ENCODE measurements around the gene VSIG8.
A peak's percentile ranks its signal among the peaks of the same experiment; 100 is the strongest.
"Not testable (repeated sequence)": the region's sequence is repeated elsewhere in the genome, so short reads cannot be mapped to it uniquely, and the experiment has no call there.

VSIG8 gene, protein sequence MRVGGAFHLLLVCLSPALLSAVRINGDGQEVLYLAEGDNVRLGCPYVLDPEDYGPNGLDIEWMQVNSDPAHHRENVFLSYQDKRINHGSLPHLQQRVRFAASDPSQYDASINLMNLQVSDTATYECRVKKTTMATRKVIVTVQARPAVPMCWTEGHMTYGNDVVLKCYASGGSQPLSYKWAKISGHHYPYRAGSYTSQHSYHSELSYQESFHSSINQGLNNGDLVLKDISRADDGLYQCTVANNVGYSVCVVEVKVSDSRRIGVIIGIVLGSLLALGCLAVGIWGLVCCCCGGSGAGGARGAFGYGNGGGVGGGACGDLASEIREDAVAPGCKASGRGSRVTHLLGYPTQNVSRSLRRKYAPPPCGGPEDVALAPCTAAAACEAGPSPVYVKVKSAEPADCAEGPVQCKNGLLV

GRCh38 chr1:159862557-159862956, at the start of gene VSIG8:
VSIG8 (minus strand) TSS chr1:159862657; CDS start chr1:159862521, 136 bp downstream.
- DNase-seq = no peak

DNA sequence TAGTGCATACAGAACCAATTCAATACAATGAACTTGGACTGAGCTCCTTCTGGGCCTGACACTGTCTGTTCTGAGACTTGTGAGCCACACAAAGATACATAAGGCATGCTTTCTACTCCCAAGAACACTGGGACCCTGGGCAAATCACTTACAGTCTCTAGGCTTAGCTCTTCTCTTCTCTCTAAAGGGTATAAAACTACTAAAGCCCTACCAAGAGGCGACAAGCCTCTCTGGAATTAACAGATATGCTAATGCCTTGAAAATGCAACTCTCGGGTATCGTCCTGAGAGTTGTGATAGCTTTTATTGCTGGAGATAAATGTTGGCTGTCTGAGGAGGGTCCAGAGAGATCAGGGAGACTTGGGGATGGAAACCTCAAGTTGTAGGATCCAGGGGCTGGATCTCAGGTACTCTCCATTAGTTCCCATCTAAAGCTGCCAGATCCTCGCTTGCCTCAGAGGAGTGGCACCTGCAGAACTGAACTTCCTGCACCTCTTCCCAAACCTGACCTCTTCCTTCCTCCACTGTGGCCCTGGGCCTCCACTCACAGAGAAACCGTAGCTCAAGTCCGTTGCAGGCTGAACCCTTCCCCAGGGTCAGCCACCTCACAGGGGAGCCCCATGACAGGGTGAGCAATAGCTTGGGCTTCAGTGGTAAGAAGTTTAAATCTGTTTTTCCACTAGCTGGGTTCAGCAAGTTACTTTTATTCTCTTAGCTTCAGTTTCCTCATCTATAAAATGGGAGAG, 49.0 kb upstream of the VSIG8 start:
- DNase-seq = no peak

- DNase-seq = no peak
These were observed 45.8 kb upstream of the VSIG8 start for GRCh38 chr1:159908031-159908940.

DNA sequence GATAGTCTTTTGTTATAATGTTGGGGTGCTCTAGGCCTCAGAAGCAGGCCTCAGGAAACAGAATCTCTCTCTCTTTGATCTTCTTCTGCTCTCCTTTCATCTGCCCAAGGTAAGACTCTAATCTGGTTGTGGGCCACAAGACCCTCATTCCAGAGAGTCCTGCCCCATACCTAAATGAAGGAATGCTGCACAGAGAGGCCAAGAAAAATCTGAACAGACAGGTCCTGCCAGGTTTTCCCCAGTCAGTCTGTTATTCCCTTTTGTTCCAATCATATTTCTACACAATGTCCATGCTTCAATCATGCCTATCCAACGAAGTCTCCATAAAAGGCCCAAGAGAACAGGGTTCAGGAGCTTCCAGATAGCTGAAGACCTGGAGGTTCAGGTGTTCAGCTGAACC, 44.5 kb upstream of the VSIG8 start:
- DNase-seq = no peak

DNA sequence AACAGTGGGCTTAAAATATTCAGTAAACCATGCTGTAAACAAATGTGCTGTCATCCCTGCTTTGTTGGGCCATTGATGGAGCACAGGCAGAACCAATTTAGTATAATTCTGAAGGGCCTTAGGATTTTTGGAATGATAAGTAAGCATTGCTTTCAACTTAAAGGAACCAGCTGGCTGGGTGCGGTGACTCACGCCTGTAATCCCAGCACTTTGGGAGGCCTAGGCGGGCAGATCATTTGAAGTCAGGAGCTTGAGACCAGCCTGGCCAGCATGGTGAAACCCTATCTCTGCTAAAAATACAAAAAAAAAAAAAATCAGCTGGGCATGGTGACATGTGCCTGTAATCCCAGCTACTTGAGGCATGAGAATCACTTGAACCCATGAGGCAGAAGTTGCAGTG, 41.6 kb upstream of the VSIG8 start:
- DNase-seq = not testable (repeated sequence)

DNA sequence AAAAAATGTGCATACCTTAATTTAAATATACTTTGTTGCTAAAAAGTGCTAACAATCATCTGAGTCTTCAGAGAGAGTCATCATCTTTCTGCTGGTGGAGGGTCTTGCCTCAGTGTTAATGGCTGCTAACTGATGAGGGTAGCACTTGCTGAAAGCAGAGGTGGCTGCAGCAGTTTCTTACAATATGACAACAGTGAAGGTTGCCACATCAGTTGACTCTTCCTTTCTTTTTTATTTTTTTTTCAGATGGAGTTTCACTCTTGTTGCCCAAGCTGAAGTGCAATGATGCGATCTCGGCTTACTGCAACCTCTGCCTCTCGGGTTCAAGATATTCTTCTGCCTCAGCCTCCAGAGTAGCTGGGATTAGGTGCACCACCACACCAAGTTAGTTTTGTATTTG, 40.1 kb upstream of the VSIG8 start:
- no peak for DNase-seq

- no peak for DNase-seq
These were observed 38.4 kb upstream of the VSIG8 start for GRCh38 chr1:159900755-159901360.

DNA sequence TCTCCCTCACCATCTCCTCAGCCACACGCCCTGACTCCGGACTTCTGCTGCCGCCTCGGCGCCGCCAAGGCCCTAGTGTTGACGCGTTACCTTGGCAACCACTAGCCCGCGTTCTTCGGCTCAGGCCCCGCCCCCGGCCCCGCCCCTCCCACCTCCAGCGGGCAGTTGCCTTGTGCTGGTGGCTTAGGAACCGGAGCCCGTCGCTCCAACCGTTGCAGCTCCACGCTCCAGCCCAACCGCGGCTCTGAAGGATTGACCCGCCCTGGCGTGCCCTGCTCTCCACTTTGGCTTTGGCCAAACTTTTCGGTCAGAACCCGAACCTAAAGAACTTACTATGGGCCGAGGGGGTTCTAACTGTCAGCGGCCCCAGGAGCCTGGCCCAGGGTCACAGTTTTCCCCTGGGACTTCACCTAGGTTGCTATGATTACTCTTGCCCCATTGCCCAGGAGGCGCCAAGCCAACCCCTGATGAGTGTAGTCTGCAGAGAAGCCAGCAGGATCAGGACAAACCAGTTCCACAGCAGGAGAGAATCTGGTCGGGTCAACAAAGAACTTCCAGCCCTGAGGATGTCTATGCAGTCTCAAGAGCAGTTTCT, 37.7 kb upstream of the VSIG8 start, which contains the start of gene CFAP45:
TSS of gene CFAP45 (minus strand) at position 80 of the 595 bp plus-strand sequence. CDS start at position 13, 67 bp downstream.
- peak in 1 of 2 donors; percentile 78 for DNase-seq

DNA sequence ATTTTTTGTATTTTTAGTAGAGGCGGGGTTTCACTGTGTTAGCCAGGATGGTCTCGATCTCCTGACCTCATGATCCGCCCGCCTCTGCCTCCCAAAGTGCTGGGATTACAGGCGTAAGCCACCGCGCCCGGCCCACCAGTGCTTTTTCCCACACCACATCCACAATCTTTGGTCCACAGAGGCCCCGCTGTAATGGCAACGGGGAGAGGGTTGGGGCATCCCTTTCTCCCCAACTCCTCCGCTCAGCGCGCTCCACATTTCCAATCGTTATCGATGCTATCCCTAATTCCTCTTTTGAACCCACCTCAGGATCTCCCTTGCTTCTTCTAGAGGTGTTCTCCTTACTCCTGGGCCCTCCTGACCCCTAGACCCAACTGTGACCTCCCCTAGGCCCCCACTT, 37.2 kb upstream of the VSIG8 start:
- not testable (repeated sequence) for DNase-seq

DNA sequence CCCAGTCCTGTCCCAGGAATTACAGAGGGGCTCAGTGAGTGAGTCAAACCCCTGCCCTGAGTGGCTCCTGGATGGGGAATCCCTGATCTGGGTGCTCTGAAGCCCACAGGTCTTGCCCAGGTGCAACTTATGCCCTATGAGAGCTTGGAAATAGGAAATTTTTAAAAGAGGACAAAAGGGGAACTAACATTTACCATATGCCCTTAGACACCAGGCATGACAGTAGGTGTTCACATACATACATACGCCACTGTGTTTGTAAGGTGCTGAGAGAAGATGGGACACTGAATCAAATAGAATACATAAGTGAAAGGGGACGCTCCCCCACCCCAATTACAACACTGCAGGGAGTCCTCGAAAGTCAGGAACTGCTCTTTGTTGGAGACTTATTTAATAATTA, 36.1 kb upstream of the VSIG8 start:
- no peak for DNase-seq

GRCh38 chr1:159897962-159898361, 35.5 kb upstream of the VSIG8 start:
- no peak for DNase-seq

- DNase-seq = no peak
These were observed 34.1 kb upstream of the VSIG8 start for GRCh38 chr1:159896546-159896930.

DNA sequence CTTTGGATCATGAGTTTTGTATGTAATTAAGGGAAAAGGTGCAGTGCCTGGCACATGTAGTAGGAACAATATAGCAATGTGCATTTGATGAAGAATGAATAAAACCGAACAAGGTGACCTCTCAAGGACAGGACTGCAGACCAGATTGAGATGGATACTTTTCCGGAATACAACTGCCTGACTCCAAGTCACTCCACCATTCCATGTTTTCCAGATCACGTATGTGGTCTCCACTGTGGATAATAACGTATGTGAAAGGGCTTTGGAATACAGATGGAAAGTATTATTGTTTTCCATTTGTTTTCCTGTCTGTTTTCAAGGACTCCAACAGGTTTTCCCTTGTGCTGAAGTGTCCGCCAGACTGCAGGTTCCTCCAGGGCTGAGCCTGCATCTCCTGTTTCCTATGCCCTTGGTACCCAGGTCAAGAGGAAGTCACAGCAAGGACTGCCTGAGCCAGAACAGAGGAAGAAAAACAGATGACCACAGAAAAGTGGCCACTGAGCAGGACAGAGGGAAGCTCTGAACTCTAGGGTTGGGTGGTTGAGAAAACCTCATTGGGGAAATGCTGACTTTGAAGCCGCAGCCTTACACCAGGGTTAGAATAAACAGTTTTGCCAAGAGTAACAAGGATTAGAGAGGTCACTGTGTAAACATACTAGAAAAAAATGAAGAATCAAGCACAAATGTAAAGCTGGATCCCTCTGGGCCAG, 33.5 kb upstream of the VSIG8 start:
- no peak for DNase-seq

DNA sequence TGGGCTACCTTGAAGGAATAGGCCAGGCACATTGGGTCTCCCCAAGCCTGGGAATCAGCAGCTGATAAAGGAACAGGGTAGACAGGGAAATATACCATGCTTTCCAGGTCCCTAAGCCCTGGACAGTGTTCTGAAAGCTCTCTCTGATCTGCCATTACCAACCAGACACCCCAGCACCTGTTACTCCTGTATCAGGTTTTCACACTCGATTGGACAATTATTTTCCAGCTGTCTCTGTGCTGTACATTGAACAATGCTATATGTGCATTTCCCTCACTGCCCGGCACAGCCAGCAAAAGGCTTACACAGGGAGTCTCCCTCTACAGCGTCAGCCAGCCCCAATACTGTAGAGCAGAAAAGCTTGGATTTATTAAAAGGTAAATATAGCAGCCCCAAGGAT, 32.8 kb upstream of the VSIG8 start:
- no peak for DNase-seq

DNA sequence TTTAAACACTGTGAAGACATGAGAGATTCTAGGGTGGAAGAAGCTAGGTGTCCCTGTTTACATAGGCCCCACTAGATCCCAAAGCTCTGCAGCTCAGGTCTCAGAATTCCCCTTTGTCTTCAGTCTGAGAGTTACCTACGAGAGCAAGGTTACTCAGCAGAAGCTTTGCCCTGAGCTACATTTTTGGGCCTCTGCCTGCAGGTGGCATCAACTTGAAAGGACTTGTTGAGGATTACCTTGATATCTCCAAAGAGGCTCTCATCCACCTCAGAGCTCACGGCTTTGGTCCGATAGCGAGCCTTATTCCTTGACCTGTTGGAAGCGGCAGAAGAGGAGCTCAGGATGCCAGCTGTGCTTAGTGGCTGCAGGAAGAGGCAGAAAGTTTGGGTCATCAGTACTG, 30.5 kb upstream of the VSIG8 start:
- DNase-seq = peak in 1 of 2 donors; percentile 33

GRCh38 chr1:159891275-159892157, 29.1 kb upstream of the VSIG8 start:
- peak; percentile 83 to 87 for DNase-seq

GRCh38 chr1:159890390-159890789, 27.9 kb upstream of the VSIG8 start:
- DNase-seq = no peak

DNA sequence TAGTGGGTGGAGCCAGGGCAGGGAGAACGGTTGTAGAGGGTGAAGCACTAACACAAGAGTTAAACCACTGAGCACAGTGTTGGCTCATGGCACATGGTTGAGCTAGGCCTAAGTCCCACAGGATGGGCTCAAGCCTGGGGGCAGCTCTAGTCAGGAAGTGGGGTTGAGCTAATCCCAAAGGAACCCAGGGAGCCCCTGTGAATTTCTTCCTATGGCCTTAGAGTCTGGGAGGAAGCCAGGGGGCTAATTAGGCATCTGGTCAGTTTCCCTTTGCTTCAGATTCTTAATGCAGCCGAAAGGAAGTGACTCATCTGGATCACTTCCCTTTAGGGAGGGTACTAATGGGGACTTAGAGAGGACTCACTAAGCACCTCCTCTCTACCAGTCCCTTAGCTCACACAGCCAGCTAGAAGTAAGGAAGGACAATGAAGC, 27.4 kb upstream of the VSIG8 start:
- peak; percentile 28 to 34 for DNase-seq

DNA sequence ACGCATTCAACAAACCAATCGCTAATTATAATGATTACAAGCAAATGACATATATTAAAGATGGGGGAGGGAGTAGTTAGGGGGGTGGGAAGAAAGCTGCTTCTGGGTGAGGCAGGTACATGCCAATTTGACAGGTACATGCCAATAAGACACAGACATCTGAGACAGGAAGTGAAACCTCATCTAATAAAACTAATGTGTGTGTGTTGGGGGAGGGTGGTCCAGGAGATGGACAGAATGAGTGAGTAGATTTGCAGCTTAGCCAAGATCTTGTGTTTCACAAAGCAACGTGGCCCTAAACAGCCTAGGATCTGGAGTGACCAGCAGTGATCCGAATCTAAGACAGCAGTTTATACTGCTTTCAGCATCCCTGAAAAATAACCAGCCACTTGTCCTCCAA, 26.7 kb upstream of the VSIG8 start:
- DNase-seq = no peak

DNA sequence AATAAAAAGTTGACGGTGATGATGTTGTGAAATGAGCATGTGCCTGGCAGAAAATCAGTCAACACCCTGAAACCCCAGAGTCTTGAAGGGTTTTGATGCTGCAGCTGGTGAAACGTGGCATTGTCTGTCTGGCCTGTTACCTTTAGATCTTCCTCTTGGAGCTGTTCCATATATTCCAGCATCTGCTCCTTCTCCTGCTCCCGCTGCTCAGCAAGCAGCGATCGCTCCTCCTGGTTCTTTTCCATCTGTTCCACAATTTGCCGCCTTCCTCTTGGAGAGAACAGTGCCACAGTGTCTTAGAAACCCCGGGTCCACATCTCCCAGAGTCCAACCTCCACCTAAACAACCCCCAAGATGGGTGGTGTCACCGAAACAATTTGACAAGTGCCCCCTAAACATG, 21.8 kb upstream of the VSIG8 start:
- no peak for DNase-seq
